ENCODE measurements around the gene CDKN3.
"Not testable (repeated sequence)": the region's sequence is repeated elsewhere in the genome, so short reads cannot be mapped to it uniquely, and the experiment has no call there.

The CDKN3 gene

GRCh38 chr14:54377501-54377900, 19.3 kb upstream of the CDKN3 start:
- ChIA-PET CTCF (interaction anchor here (5.0 kb wide), 1 partner anchor 11 kb away, joined by 28 read pairs; no protein-coding TSS in a partner anchor), POLR2A (no interaction called here)
- no peak overlapping the region for H3K4me3 ChIP-seq (ENCODE audit: low read depth, low read length)
- DNase-seq (ENCODE audit: low read depth, low spot score) = no peak
- TF ChIP-seq CTCF (IDR thresholded peaks at IDR 0.05; ENCODE audit: insufficient read depth, low read length, missing control alignments) = no peak

GRCh38 chr14:54378893-54379292, 17.9 kb upstream of the CDKN3 start:
- POLR2A ChIA-PET; DNase-seq (ENCODE audit: low read depth, low spot score); H3K4me3 ChIP-seq (ENCODE audit: low read depth, low read length): not testable (repeated sequence)
- CTCF ChIA-PET = interaction anchor here (1.1 to 5.0 kb wide), 2 partner anchors 9 to 12 kb away, joined by 3 to 28 read pairs; no protein-coding TSS in a partner anchor

- CTCF ChIA-PET; POLR2A ChIA-PET; H3K4me3 ChIP-seq (ENCODE audit: low read depth, low read length); DNase-seq (ENCODE audit: low read depth, low spot score): not testable (repeated sequence)
Observed at GRCh38 chr14:54380558-54380957, 16.2 kb upstream of the CDKN3 start.

- DNase-seq (ENCODE audit: low read depth, low spot score) = no peak
- no peak overlapping the region for H3K4me3 ChIP-seq (ENCODE audit: low read depth, low read length)
- ChIA-PET POLR2A (no interaction called here), CTCF (interaction anchor here (0.9 to 1.2 kb wide), 3 partner anchors 12 to 18 kb away, joined by 3 to 4 read pairs (median 3); no protein-coding TSS in a partner anchor)
- TF ChIP-seq CTCF (IDR thresholded peaks at IDR 0.05; ENCODE audit: insufficient read depth, low read length, missing control alignments) = no peak
Observed at GRCh38 chr14:54381821-54382220, 15.0 kb upstream of the CDKN3 start.

- TF ChIP-seq CTCF (IDR thresholded peaks at IDR 0.05; ENCODE audit: insufficient read depth, low read length, missing control alignments) = no peak
- POLR2A ChIA-PET = no interaction called here
- H3K4me3 ChIP-seq (ENCODE audit: low read depth, low read length) = no peak overlapping the region
- CTCF ChIA-PET = interaction anchor here (1.3 kb wide), 1 partner anchor 17 kb away, joined by 3 read pairs; no protein-coding TSS in a partner anchor
- DNase-seq (ENCODE audit: low read depth, low spot score) = no peak
Observed at GRCh38 chr14:54383835-54384234, 13.0 kb upstream of the CDKN3 start.

- DNase-seq (ENCODE audit: low read depth, low spot score) = no peak
- POLR2A ChIA-PET = no interaction called here
- no peak overlapping the region for H3K4me3 ChIP-seq (ENCODE audit: low read depth, low read length)
- CTCF ChIA-PET = no interaction called here
- no peak for TF ChIP-seq CTCF (IDR thresholded peaks at IDR 0.05; ENCODE audit: insufficient read depth, low read length, missing control alignments)
Observed at GRCh38 chr14:54385556-54385955, 11.3 kb upstream of the CDKN3 start.

- no peak for TF ChIP-seq CTCF (IDR thresholded peaks at IDR 0.05; ENCODE audit: insufficient read depth, low read length, missing control alignments)
- CTCF ChIA-PET = interaction anchor here (1.3 to 2.5 kb wide), 3 partner anchors 8 to 20 kb away, joined by 3 to 15 read pairs (median 8); partner anchors contain the start of gene CDKN3
- POLR2A ChIA-PET = no interaction called here
Observed at GRCh38 chr14:54387328-54387727, 9.5 kb upstream of the CDKN3 start.

More at GRCh38 chr14:54387328-54387727, 9.5 kb upstream of the CDKN3 start:
- no peak overlapping the region for H3K4me3 ChIP-seq (ENCODE audit: low read depth, low read length)
- DNase-seq (ENCODE audit: low read depth, low spot score) = no peak

Measured in AG04449 (cell line).